Stimulated activated CD8-positive, alpha-beta memory T cell treated with anti-CD3 and anti-CD28 coated beads, Interleukin-15, amount 100 ng/mL, for 24 hours (primary cell): ENCODE measurements around the gene TBC1D12.

Source experiments
- DNase-seq: peaks from one replicate; pipeline ENCODE4 v3.0.0-alpha.2; 2020; ENCODE audit warnings: low read depth

TBC1D12 gene

DNA sequence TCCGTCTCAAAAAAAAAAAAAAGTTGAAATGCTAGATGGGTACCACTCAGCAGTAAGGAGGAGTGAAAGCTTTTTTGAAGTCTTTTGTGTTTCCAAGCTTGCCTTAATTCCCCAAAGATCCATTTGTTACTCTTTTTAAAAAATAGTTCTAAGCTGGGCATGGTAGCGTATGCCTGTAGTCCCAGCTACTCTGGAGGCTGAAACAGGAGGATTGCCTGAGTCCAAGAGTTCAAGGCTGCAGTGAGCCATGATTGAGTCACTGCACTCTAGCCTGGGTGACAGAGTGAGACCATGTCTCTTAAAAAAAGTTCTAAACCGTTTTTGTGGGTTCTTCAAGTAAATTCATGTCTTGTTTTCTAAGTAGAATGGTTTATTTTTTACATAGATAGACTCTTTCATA lies 5.3 kb downstream of the TBC1D12 start:
- no peak for DNase-seq

DNA sequence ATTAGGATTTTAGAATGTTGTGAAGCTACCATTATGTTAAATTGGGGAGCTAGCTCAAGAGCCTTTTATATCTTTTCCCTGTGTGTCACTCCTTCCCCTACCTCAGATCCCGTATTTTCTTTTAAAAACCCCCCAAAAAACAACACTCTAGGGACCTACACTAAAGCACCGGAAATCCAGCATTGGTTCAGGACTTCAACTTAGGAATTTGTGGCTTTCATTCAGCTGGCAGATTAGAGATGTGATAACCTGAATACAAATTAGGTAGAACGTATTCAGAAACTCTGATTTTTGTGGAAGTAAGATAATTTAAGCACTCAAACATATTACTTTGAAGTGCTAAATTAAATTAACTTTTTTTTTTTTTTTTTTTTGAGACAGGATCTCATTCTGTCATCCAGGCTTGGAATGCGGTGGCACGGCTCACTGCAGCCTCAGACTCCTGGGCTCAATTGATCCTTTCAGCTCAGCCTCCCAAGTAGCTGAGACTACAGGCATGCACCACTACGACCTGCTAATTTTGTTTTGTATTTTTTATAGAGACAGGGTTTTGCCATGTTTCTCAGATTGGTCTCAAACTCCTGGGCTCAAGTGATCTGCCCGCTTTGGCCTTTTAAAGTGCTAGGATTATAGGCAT lies 6.8 kb downstream of the TBC1D12 start:
- DNase-seq: no peak

DNA sequence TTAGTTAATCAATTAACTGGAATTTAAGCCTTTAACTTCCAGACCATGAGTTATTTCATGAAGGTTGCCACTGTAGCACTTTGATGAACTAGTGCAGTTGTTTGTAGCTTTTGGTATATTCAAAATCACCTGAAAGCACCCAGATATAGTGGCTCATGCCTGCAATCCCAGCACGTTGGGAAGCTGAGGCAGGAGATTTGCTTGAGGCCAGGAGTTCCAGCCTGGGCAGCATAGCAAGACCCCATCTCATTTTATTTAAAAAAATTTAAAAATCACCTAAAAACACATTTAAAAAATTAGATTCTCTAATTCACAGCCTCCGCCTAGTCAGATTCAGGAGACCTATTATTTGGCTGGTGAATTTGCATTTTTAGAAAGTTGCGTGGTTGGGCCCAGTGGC lies 9.0 kb downstream of the TBC1D12 start:
- DNase-seq: no peak

DNA sequence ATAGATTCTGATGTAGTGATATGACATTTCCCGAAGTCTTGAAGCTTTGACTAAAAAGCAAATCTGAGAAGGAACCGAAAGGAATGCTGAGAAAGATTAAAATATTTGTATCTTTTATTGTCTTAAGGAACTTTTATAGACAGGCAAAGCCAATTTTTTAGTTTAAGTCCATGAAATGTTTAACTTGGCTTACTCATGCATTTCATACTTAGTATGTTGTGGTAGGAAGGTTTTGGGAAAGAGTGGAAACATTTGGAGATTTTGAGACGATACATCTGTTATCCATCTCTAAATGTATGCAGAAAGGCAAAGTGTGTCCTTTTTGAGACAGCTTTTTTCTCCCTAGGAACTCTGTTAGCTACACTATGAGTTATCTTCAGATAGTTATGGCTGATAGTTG lies 10.1 kb downstream of the TBC1D12 start:
- no peak for DNase-seq

DNA sequence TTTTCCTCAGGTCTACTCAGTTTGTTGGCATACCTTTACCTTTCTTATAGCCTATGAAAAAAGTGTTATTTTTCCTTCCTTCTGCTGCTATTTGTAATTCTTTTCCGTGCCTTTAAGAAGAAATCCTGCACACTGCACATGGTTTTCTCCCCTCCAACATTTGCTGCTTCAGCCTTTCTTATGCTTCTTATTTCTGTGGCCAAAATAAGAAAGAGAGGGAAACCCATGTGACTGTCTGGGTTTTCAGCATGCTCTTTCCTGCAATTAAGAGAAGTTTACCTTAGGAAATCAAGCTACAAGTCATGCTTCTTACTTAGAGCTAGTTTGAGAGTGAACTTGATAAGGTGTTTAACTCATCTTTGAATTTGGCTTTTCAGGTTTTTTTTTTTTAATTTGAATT lies 11.0 kb downstream of the TBC1D12 start:
- no peak for DNase-seq

DNA sequence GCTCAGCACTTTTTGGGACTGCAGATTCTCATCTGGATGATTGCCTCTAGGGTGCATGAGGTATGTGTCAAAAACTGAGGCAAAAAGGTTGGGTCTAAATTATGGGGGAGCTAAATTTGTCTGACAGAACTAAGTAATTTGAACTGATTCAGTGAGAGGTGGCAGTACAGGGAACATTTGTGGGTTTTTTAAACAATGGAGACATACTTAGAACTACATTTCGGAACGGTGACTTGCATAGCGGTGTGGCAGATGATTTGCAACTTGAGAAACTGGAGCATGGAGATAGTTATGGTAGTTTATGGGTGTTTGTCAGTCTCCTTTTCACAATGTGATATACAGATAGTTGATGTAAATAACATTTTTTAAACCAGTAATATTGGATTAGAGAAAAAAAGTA lies 14.6 kb downstream of the TBC1D12 start:
- no peak for DNase-seq

DNA sequence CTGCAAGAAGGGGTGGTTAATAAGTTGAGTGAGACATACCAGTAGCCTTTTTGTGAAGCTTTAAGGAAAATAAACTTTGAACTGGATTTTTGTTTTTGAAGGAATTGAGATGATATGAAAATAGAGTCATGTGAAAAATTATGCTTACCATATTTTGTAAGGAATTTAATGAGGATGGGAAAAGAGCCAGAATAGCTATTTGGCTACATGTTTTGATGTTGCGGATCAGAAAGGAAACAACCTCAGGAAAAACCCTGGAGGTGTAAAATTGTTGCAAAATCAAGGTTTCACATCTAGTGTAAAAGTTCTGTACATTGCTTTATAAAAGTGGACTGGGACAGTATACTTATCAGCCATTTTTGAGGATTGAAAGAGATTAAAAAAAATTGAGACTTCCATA lies 15.0 kb downstream of the TBC1D12 start:
- DNase-seq: no peak

DNA sequence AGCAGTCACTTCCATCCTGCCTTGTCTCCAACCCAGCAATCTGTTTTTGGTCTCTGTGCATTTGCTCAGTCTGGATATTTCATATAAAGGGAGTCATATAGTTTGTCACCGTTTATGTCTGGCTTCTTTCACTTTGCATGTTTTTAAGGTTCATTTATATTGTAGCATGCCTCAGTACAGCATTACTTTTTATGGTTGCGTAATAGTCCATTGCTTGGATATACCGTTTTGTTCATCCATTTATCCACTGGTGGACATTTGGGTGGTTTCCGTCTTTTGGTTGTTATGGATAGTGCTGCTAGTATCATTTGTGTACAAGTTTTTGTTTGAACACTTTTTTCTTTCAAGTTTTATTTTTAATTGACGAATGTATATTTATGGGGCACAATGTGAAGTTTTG lies 18.2 kb downstream of the TBC1D12 start:
- DNase-seq: no peak

DNA sequence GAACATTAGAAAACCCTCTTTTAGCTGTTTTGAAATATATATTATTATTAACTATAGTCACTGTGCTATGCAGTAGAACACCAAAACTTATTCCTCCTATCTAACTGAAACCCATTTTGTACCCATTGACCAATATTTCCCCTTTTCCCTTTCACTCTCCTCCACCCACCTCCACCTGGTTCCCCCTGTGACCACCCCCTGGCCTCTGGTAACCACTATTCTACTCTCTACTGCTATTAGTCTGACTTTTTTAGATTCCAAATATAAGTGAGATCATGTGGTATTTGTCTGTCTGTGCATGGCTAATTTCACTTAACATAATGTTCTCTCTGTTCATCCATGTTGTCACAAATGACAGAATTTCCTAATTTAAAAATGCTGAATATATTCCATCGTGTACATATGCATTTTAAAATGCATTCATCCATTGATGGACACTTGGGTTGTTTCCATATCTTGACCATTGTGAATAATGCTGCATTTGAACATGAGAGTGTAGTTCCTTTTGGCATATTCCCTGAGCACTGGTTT lies 18.7 kb downstream of the TBC1D12 start:
- no peak for DNase-seq

DNA sequence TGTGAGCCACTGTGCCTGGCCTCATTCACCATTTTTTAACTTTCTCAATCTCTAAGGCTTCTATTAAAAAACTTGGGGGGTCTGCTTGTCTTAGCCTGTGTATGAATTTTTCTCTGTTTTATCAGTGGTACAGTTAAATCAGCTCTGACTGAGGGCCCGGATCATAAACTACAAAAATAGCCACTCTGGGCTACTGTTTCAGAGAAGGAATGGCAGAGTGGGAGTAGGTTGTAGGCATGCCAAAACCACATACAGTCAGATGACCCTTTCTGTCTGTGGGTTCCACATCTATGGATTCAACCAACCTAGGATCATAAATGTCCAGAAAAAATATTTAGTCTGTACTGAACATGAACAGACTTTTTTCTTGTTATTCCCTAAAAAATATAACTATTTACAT lies 21.3 kb downstream of the TBC1D12 start:
- DNase-seq: no peak

DNA sequence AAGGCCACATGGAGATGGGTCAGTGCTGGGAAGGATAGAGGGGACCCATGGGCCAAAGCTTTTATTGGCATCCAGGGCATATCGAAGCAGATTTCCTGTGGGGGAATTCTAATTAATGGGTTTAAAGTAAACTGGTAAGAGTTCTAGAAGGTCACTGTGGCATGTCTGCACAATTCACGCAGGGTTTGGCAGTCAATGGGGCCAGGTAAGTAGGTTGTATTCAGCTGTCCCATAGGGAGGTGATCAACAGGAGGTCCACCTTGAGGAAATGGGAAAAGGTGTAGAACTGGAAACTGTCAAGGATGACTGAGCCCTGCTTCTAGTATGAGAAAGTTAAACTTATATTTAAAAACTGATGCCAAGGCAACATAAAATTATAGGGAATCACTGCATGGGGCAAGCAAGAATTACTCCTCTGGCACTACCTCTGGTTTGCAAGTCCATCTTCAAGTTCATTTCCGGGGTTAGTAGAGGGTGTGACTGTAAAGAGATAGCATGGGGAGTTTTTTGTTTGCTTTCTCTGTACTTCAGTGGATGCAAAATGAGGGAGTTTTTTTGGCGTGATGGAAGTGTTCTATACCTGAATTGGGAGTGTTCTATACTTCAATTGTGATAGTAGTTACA lies 22.5 kb downstream of the TBC1D12 start:
- DNase-seq: no peak

DNA sequence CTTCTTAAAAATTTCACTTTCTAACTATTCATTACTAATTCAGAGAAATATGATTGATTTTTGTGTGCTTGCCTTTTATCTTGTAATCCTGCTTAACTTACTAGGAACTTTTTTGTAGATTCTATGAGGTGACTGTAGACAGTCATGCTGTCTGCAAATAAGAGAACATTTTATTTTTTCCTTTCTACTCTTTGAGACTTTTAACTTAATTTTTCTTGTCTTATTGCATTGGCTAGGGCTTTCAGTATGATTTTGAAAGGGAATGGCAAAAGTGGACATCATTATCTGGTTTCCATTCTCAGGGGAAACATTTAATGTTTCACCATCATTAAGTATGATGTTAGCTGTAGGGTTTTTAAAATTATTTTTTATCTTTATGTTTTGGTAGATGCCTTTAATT lies 23.6 kb downstream of the TBC1D12 start:
- no peak for DNase-seq

DNA sequence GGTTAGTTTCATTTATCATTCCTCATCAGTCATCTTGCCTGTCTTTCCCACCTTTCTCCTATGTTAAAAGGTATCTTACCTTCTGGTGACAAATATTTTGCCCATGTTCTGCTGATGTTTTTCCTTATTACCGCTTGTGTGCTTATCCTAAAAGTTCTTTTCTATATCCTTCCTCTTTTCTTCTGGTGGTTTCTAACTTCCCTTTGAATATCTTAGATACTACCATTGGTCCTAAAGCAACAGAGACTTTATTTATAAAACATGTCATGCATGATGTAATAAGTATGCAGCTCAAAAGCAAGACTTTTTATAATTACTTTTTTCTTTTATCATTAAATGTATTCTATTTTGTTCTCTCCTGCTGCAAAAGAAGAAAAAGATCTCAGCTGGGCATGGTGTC lies 24.8 kb downstream of the TBC1D12 start:
- DNase-seq: no peak

DNA sequence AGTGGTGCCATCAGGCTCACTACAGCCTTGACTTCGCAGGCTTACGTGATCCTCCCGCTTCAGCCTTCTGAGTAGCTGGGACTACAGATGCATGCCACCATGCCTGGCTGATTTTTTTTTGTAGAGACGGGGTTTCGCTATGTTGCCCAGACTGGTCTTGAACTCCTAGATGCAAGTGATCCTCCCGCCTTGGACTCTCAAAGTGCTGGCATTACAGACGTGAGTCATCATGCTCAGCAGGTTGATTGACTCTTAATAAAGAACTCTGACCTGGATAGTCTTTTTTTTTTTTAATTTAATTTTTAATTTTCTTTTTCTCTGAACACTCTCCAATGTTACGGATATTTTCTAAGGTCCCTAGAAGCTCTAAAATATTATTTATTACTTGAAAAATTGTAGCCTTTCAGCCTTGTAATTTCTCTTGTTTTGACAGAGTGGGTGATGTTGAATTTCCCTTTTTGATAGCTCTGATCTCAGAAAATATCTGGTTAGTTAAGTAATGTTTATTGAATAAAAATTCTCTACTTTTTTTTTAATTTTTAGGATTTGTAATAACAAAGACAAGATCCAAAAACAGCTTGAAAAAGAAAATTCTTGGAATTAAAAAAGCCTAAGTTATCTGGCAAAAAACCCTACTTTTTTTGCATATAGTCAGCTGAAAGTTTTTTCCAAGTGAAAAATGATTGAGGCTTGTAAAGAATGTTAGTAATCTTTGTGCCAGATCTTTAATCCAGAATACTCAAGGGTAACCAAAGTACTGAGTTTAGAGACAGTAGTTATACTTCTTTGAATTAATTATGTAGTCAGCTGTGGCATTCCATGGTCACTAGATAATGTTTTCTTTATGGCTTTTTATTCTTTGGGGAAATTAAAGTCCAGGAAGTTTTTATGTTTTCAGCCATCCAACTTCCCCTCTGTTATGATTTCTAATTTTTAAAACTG lies 26.7 kb downstream of the TBC1D12 start:
- no peak for DNase-seq

DNA sequence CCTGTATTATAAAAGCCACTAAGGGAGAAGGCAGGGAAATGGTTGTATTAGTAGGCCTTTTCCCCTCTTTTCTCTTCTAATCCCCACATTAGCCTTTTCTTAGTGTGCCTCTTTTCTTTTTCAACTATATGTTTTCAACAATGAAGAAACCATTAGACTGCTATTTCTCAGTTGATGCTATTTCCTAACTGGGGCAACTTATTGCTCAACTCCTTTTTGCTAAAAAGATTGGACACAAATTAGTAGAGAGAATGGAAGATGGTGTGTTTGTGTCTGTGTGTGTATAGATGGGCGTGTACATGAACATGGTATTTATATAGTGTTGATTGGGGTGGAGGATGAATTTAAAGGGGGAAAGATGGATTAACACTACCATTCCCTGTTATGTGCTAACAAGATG lies 28.4 kb downstream of the TBC1D12 start:
- DNase-seq: no peak

DNA sequence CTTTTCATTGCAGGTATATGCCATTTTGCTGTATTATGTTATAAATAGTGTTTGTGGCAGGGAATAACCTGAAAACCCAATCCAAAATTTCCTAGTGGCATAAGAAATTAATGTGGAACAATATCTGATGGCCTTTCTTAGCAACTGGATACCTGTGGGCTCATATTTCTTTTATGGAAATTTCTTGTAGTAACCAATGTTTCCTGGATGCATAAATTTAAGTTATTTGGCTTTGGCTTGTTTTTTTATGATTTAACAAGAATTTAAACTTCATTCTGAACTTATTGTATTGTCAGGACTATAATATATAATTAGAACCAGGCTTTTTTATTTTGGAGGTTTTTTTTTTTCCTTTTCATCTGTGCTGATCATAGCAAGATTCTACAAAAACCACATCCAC lies 30.1 kb downstream of the TBC1D12 start:
- DNase-seq: no peak

DNA sequence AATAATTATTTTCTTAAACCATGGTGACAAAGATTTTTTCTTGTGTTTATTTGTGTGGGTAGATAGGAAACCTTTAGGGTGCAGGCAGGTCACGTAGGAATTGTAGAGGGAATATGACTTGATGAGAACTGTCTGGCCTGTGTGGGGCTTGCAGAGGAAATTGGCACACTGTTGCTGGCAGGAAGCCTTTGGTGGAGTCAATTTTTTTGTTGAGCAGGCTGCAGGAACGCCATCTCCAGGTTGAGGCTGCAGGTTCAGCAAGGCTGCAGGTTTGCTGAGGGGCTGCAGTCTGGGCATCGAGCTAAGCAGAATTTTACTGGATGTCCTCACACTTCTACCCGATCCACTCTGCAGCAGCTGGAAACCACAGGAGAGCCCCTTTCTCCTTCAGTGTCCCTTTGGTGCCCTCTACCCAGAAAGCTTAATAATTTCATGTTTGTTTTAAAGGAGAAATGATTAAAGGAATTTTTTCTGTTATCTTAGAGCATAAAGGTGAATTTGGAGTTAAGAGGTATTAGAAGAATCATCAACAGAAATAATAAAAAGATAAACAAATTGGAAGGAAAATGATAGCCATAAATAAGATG lies 37.0 kb downstream of the TBC1D12 start:
- no peak for DNase-seq

DNA sequence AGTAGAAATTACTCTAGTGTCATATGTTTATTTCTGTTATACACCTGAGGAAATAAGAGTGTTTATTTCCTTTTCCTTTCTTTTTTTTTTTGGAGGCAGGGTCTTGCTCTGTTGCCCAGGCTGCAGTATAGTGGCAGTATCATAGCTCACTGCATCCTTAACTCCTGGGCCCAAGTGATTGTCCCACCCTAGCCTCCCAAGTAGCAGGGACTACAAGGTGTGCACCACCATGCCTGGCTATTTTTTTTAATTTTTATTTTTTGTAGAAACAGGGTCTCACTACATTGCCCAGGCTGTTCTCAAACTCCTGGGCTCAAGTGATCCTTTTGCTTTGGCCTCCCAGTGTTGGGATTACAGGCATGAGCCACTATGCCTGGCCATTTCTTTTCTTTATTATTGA lies 37.8 kb downstream of the TBC1D12 start:
- DNase-seq: no peak

DNA sequence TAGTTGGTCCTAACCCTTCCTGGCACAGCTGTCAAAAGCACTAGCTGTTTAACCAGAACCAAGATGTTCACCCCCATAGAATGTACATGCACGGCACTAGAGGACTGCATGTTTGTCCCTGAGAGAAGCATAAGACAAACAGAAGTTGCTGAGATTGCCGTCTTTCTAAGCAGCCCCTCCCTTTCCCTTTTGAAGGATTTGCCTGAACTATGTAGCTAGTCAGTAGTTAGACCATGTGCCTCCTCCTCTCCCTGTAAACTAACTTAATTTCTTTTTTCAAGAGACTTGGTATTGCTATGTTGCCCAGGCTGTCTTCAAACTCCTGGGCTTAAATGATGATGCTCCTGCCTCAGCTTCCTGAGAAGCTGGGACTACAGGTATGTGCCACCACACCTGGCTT lies 40.7 kb downstream of the TBC1D12 start:
- DNase-seq: no peak

DNA sequence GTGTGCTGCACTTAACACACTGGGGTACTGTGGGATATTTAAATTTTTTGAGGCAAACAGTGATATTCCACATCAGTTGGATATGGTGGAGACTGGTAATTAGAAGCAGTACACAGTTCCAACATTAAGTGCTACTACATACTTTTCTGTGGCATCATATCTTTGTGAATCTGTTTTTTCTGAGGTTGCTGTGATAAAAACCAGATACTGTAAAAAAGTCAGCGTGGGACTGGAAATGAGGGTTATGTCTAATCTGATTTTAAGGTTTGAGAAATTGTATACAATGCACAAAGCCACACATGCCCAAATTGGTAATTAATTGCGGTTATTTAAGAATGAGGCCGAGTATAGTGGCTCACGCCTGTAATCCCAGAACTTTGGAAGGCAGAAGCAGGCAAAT lies 41.2 kb downstream of the TBC1D12 start:
- no peak for DNase-seq

DNA sequence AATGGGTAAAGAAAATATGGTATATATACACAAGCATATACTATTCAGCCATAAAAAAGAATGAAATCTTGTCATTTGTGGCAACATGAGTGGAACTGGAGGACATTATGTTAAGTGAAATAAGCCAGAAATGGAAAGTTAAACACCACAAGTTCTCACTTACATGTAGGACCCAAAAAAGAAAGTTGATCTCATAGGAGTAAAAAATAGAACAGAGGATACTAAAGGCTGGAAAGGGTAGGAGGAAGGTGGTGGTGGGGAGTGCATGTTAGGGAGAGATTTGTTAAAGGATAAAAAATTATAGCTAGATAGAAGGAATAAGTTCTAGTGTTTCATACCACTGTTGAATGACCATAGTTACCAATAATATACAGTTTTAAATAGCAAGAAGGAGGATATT lies 48.4 kb downstream of the TBC1D12 start:
- no peak for DNase-seq

DNA sequence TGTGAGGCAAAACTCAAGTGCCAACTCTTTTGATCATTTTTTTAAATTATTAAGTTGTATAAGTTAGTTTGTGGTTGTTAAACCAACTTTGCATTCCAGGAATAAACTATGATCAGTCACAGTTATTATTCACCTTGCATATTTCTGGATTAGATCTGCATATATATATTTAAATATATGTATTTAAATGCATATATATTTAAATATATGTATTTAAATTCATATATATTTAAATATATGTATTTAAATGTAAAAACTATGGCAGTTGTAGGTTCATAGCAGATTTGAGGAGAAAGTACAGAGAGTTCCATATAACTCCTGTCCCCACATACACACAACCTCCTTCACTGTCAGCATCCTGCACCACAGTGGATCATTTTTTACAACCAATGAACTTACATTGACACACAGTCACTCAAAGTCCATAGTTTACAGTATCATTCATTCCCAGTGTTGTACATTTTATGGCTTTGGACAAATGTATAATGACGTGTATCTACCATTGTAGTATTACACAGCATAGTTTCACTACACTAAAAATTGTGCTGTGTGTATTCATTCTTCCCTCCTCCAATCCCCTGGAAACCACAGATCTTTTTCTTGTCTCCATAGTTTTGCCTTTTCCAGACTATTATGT lies 49.7 kb downstream of the TBC1D12 start:
- no peak for DNase-seq
